Hepatocyte (in vitro differentiated cells): ENCODE results near the gene RUSF1.

Experiments used
- EZH2 ChIP-seq: fragments of 200-600 bp; sonication (generic); IDR thresholded peaks from 2 replicates; pipeline ENCODE4 v1.6.1; 2016; ENCODE audit warnings: antibody characterized with exemption, mild to moderate bottlenecking, borderline replicate concordance
- TF ChIP-seq, protein P1 (sequence below): fragments of 200-600 bp; sonication (generic); IDR thresholded peaks from 2 replicates; pipeline ENCODE4 v1.5.1; 2016; ENCODE audit warnings: antibody characterized with exemption, mild to moderate bottlenecking; ENCODE audit not compliant: poor library complexity

DNA sequence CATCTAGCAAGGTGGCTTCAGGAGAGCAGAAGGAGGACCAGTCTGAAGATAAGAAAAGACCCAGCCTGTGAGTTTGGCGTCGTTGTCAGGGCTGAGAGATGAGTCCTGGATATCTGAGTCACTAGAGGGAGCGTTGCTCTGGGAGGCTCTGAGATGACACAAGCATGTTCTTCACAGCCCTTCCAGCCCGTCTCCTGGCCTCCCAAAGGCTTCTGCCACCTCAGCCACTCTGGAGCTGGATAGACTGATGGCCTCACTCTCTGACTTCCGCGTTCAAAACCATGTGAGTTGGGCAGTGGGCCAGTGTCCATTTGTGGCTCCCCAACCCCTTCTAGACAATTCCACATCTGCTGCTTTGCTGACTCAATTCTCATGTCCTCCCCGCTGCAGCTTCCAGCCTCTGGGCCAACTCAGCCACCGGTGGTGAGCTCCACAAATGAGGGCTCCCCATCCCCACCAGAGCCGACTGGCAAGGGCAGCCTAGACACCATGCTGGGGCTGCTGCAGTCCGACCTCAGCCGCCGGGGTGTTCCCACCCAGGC is 33.9 kb downstream of the RUSF1 start:
- TF ChIP-seq, protein P1, sequence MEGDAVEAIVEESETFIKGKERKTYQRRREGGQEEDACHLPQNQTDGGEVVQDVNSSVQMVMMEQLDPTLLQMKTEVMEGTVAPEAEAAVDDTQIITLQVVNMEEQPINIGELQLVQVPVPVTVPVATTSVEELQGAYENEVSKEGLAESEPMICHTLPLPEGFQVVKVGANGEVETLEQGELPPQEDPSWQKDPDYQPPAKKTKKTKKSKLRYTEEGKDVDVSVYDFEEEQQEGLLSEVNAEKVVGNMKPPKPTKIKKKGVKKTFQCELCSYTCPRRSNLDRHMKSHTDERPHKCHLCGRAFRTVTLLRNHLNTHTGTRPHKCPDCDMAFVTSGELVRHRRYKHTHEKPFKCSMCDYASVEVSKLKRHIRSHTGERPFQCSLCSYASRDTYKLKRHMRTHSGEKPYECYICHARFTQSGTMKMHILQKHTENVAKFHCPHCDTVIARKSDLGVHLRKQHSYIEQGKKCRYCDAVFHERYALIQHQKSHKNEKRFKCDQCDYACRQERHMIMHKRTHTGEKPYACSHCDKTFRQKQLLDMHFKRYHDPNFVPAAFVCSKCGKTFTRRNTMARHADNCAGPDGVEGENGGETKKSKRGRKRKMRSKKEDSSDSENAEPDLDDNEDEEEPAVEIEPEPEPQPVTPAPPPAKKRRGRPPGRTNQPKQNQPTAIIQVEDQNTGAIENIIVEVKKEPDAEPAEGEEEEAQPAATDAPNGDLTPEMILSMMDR = no peak
- no peak for TF ChIP-seq EZH2
